ENCODE results near the gene PLEKHA5. TPM values are rescaled to one million over a fixed set of nuclear protein-coding genes. Genes with fewer than 3 reads are reported as not detected.

The PLEKHA5 gene
- total and polyA plus RNA-seq, 7 donors = 0.52 to 3.3 (median 0.80) TPM

DNA sequence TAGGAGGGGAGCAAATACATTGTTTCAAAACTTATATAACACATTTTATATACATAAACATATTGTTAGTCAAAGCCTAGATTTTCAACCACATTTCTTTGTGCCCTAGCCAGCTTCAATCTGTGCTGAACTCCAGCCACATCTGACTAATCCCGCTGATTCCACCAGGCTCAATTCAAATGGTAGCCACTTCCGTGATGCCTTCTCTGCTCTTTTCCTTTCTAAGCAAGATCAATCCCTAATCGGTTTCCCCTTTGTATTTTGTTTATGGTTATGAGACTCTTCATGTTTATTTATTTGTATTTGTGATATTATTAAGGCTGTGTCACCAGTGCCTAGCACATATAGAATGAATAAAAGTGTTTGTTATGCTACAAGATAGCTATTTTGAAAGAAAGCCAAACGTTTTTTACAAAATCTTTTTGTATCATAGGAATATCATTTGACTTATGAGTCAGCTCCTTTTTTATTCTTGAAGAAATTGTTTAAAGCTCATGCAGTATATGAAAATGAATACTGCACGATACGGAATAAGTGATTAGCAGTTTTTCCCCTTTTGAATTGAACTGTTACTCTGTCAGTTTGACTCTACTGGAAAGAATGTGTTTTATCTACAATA, 110.2 kb downstream of the PLEKHA5 start:
- 58 to 61% (median 60%) methylated on average over 6 of the region's 6 CpGs for WGBS, 3 donors
- intact Hi-C loops (cut with DNase I) = no loop called here
- no peaks in the 10 kb centered on the region for H3K4me1 ChIP-seq
- DNase-seq (no peak), ATAC-seq (no peak)
- H3K36me3 ChIP-seq (ENCODE audit: insufficient read depth in 1 of 2, low read depth in 1 of 2) = no peaks in the 10 kb centered on the region
- no peak overlapping the region for H3K4me3 ChIP-seq
- H3K27ac ChIP-seq = no peak overlapping the region
- H3K9me3 ChIP-seq = no peaks in the 10 kb centered on the region
- H3K27me3 ChIP-seq (ENCODE audit: insufficient read depth in 3 of 3, low read length in 2 of 3) = no peaks in the 10 kb centered on the region
- no peak for TF ChIP-seq CTCF (IDR thresholded peaks at IDR 0.05)

DNA sequence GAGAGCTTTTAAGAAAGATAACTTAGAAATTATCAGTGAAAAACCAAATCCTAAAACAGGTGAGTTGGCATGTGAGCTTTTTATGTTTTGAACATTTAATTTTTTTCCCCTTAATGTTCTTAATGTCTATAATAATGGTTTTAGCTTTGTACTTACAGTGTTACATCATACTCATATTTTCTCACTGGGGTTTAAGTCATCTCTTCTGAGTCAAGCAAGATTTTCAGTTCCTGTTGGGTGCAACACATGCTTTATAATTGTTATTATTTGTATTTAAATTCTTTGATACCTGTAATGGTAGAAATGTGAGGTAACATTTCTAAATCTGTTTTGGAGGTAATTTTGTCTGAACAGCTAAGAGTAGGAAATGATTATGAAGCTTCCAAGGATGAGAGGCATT, 113.0 kb downstream of the PLEKHA5 start:
- ATAC-seq (no peak), DNase-seq (no peak)
- intact Hi-C loops (cut with DNase I) = no loop called here
- Histone ChIP-seq H3K27me3 (ENCODE audit: insufficient read depth in 3 of 3, low read length in 2 of 3) (no peaks in the 10 kb centered on the region), H3K36me3 (ENCODE audit: insufficient read depth in 1 of 2, low read depth in 1 of 2) (no peaks in the 10 kb centered on the region), H3K4me1 (no peaks in the 10 kb centered on the region), H3K27ac (no peak overlapping the region), H3K9me3 (no peaks in the 10 kb centered on the region), H3K4me3 (no peak overlapping the region)
- no peak for TF ChIP-seq CTCF (IDR thresholded peaks at IDR 0.05)

- WGBS, 3 donors = 75 to 85% (median 75%) methylated on average over 2 of the region's 2 CpGs
- no peak overlapping the region for H3K4me3 ChIP-seq
- DNase-seq = no peak
- H3K27ac ChIP-seq = no peak overlapping the region
- H3K9me3 ChIP-seq = no peaks in the 10 kb centered on the region
- no peak for TF ChIP-seq CTCF (IDR thresholded peaks at IDR 0.05)
- no peak for ATAC-seq
- intact Hi-C loops (cut with DNase I) = no loop called here
- no peaks in the 10 kb centered on the region for H3K36me3 ChIP-seq (ENCODE audit: insufficient read depth in 1 of 2, low read depth in 1 of 2)
- no peaks in the 10 kb centered on the region for H3K27me3 ChIP-seq (ENCODE audit: insufficient read depth in 3 of 3, low read length in 2 of 3)
- no peaks in the 10 kb centered on the region for H3K4me1 ChIP-seq
These were observed 114.0 kb downstream of the PLEKHA5 start for GRCh38 chr12:19243551-19243950.

DNA sequence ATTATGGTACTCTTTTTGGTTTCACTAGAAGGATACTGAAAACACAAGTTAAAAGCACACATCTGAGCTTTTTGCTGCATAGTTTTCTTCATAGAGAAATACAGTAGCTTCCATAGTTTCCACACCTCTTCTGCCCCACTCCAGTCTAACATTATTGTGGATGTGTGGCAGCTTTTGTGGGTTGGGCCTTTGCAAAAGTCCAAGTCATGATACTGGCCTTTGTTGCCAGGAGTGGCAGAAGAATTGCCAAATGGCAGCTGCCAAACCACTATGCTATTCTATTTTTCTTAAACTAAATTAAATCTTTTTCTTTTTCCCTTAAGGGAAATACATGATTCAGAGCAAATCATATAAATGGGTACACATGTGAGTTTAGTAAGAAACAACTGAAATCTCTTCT, 114.8 kb downstream of the PLEKHA5 start:
- no peak for ATAC-seq
- H3K9me3 ChIP-seq = no peaks in the 10 kb centered on the region
- no peak for DNase-seq
- H3K4me3 ChIP-seq = no peak overlapping the region
- TF ChIP-seq CTCF (IDR thresholded peaks at IDR 0.05) = no peak
- no peaks in the 10 kb centered on the region for H3K27me3 ChIP-seq (ENCODE audit: insufficient read depth in 3 of 3, low read length in 2 of 3)
- H3K27ac ChIP-seq = no peak overlapping the region
- intact Hi-C loops (cut with DNase I) = no loop called here
- no peaks in the 10 kb centered on the region for H3K36me3 ChIP-seq (ENCODE audit: insufficient read depth in 1 of 2, low read depth in 1 of 2)
- no peaks in the 10 kb centered on the region for H3K4me1 ChIP-seq

DNA sequence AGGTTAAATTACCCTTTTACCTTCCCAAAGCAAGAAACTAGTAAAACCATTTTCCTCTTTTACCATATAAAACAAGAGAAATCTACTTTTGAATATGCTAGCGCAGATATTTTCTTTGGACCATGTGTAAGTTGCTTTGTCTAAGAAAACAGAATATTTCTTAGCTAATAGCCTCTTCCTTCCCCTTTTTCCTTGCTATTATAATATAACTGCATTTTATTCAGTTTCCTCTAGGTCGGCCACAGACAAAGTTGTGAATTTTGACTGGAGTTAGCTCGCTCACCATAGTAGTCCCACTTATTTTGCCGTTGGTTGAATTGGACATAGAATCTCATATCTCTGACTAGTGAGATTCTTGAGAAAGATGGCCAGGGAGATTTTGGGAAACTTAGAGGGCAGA, 115.6 kb downstream of the PLEKHA5 start:
- Histone ChIP-seq H3K9me3 (no peaks in the 10 kb centered on the region), H3K27ac (no peak overlapping the region), H3K4me3 (no peak overlapping the region), H3K27me3 (ENCODE audit: insufficient read depth in 3 of 3, low read length in 2 of 3) (no peaks in the 10 kb centered on the region), H3K4me1 (no peaks in the 10 kb centered on the region), H3K36me3 (ENCODE audit: insufficient read depth in 1 of 2, low read depth in 1 of 2) (no peaks in the 10 kb centered on the region)
- ATAC-seq (no peak), DNase-seq (no peak)
- no peak for TF ChIP-seq CTCF (IDR thresholded peaks at IDR 0.05)
- 88 to 92% (median 92%) methylated on average over 4 of the region's 4 CpGs for WGBS, 3 donors
- intact Hi-C loops (cut with DNase I) = no loop called here
